ENCODE results near the gene OTOF. TPM values are rescaled to one million over a fixed set of nuclear protein-coding genes. Genes with fewer than 3 reads are reported as not detected.

The OTOF gene
- total and polyA plus RNA-seq, 12 donors, result 0.03 to 0.25 (median 0.08) TPM; not detected in 8

- no peaks in the 10 kb centered on the region for H3K9me3 ChIP-seq
- H3K27ac ChIP-seq, result no peak overlapping the region
- no peak for DNase-seq
- intact Hi-C loops (cut with DNase I), result no loop called here
- H3K4me1 ChIP-seq, result no peaks in the 10 kb centered on the region
- 80 to 85% methylated on average over 5 of the region's 5 CpGs for WGBS, 2 donors
- no peak for TF ChIP-seq CTCF (IDR thresholded peaks at IDR 0.05)
- H3K36me3 ChIP-seq, result no peaks in the 10 kb centered on the region
- no peak overlapping the region for H3K4me3 ChIP-seq
- no peak for ATAC-seq
- peaks cover 0 to 5% (median 0%) of the 10 kb centered on the region in 7 donors for H3K27me3 ChIP-seq
Measured at GRCh38 chr2:26421961-26422360, 56.0 kb downstream of the OTOF start.

- Histone ChIP-seq H3K4me3 (no peak overlapping the region), H3K4me1 (no peaks in the 10 kb centered on the region), H3K9me3 (no peaks in the 10 kb centered on the region), H3K27me3 (peaks cover 0 to 5% (median 0%) of the 10 kb centered on the region in 7 donors), H3K36me3 (no peaks in the 10 kb centered on the region), H3K27ac (no peak overlapping the region)
- ATAC-seq (no peak), DNase-seq (no peak)
- no peak for TF ChIP-seq CTCF (IDR thresholded peaks at IDR 0.05)
- WGBS, 2 donors, result 89 to 93% methylated on average over 3 of the region's 3 CpGs
- intact Hi-C loops (cut with DNase I), result no loop called here
Measured at GRCh38 chr2:26414311-26414710, 63.6 kb downstream of the OTOF start.

GRCh38 chr2:26412091-26412673 lies 65.7 kb downstream of the OTOF start:
- H3K27me3 ChIP-seq, result peaks cover 0 to 11% (median 0%) of the 10 kb centered on the region in 7 donors
- ATAC-seq (peak in 1 of 8 donors; percentile 49), DNase-seq (no peak)
- no peaks in the 10 kb centered on the region for H3K9me3 ChIP-seq
- intact Hi-C loops (cut with DNase I), result no loop called here
- H3K27ac ChIP-seq, result peak overlapping the region in 1 of 10 donors; percentile 76
- no peak for TF ChIP-seq CTCF (IDR thresholded peaks at IDR 0.05)
- 77 to 81% methylated on average over 10 of the region's 10 CpGs for WGBS, 2 donors
- no peaks in the 10 kb centered on the region for H3K36me3 ChIP-seq
- peak overlapping the region in 3 of 10 donors; percentile 11 to 37 (median 13) for H3K4me3 ChIP-seq
- H3K4me1 ChIP-seq, result no peaks in the 10 kb centered on the region

GRCh38 chr2:26411419-26411818 lies 66.5 kb downstream of the OTOF start:
- intact Hi-C loops (cut with DNase I), result no loop called here
- Histone ChIP-seq H3K27ac (no peak overlapping the region), H3K27me3 (peaks cover 0 to 11% (median 0%) of the 10 kb centered on the region in 7 donors), H3K4me3 (no peak overlapping the region), H3K9me3 (no peaks in the 10 kb centered on the region), H3K4me1 (no peaks in the 10 kb centered on the region), H3K36me3 (no peaks in the 10 kb centered on the region)
- ATAC-seq (no peak), DNase-seq (no peak)
- WGBS, 2 donors, result 93 to 97% methylated on average over 6 of the region's 6 CpGs
- no peak for TF ChIP-seq CTCF (IDR thresholded peaks at IDR 0.05)
